HG03354 (cell line): ENCODE measurements around the gene SLC35C1.
A peak's percentile ranks its signal among the peaks of the same experiment; 100 is the strongest.
"Not testable (repeated sequence)": the region's sequence is repeated elsewhere in the genome, so short reads cannot be mapped to it uniquely, and the experiment has no call there.

Experiments
- ATAC-seq: cut with Tn5 transposase; IDR thresholded peaks from one replicate; pipeline ENCODE4 v1.9.1; 2021; ENCODE audit warnings: mild to moderate bottlenecking; ENCODE audit not compliant: unreplicated experiment, poor library complexity, severe bottlenecking

Gene SLC35C1

DNA sequence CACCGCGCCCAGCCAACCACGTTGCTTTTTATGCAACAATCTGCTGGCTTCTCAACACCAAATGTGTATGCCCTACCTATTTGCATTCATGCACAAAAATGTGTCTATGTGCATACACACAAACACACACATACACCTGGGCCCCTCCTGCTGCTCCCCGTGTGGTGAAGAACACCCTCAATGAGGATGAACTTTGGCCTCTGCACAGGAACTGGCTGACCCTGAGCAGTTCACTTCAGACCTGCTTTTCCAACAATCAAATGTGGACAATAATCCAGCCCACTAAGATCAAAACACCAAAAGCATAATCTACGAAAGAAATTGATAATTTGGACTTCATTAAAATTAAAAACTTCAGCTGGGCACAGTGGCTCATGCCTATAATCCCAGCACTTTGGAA lies 25.3 kb upstream of the SLC35C1 start:
- ATAC-seq = no peak

DNA sequence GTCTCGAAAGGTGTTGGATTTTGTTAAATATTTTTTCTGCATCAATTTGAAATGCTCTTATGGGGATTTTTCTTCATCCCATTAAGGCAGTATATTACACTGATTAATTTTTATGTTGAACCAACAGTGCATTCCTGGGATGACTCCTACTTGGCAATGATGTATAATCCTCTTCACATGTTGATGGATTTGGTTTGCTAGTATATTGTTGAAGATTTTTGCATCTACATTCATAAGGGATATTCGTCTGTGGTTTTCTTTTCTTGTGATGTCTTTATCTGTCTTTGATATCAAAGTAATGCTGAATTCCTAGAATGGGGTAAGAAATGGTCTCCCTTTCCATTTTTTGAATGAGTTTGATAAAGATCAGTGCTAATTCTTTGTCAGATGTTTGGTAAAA lies 18.7 kb upstream of the SLC35C1 start:
- no peak for ATAC-seq

- ATAC-seq = no peak
Measured at GRCh38 chr11:45788887-45789286, 16.1 kb upstream of the SLC35C1 start.

GRCh38 chr11:45791524-45791923 lies 13.4 kb upstream of the SLC35C1 start:
- ATAC-seq = no peak

- ATAC-seq = no peak
Measured at GRCh38 chr11:45794169-45794568, 10.8 kb upstream of the SLC35C1 start.

- ATAC-seq = no peak
Measured at GRCh38 chr11:45795379-45795778, 9.6 kb upstream of the SLC35C1 start.

- no peak for ATAC-seq
Measured at GRCh38 chr11:45796461-45796861, 8.5 kb upstream of the SLC35C1 start.

- ATAC-seq = no peak
Measured at GRCh38 chr11:45798793-45799441, 6.0 kb upstream of the SLC35C1 start.

DNA sequence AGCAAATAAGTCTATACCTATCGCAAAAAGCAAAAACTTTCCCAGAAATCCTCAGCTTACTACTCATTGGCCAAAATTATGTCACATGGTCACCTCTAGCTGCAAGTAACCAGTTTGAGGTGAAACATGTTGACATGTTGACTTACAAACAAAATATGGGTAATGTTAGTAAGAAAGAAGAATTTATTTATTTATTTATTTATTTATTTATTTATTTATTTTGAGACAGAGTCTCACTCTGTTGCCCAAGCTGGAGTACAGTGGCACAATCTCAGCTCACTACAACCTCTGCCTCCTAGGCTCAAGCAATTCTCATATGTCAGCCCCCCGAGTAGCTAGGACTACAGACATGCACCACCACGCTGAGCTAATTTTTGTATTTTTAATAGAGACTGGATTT lies 5.4 kb upstream of the SLC35C1 start:
- ATAC-seq = no peak

DNA sequence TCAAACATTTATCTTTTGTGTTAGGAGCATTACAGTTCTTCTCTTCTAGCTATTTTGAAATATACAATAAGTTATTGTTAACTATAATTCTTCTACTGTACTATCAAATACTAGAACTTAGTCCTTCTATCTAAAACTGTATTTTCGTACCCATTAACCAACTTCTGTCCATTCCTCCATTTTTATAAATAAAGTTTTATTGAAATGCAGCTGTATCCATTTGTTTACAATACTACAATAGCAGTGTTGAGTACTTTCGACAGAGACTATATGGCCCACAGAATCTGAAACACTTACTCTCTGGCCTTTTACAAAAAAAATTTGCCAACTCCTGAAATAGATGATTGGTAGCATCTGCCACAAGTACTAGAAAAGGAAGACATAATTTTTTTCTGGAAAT lies 4.7 kb upstream of the SLC35C1 start:
- no peak for ATAC-seq

- no peak for ATAC-seq
Measured at GRCh38 chr11:45801723-45802315, 3.1 kb upstream of the SLC35C1 start.

DNA sequence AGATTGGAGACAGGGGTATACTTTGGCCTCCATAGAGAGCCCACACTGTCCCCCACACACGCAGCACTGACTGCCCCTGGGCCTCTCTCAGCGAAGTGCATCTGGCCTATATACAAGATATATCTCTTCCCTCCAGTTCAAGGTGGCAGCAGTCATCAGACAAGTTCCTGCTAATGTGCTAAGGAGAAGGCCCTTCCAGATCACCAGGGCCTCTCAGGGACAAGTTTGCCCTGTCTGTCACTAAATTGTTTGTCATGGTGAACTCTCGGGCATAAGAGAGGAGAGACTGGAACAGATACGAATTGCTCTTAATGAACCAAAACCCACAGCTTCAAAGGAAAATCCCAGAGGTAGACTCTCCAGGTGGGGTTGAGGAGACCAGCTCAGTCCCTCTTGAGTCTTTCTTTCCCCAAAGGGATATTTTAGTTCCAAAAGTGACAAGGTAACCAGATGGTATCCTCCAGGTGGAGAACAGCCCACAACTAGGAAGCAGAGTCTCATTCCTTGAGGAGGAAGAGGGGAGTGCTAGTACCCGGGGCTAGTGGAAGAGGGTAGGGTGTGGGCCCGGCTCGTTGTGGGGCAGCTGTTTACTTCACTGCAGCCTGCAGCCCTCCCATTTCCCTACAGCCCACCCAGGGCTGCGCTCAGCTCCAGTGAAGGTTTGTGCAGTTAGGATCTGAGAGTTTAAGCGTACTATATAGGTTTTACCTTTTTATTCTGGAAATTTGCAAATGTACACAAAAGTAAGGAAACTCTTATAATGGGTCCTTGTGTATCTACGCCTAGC lies 2.2 kb upstream of the SLC35C1 start:
- ATAC-seq = no peak

DNA sequence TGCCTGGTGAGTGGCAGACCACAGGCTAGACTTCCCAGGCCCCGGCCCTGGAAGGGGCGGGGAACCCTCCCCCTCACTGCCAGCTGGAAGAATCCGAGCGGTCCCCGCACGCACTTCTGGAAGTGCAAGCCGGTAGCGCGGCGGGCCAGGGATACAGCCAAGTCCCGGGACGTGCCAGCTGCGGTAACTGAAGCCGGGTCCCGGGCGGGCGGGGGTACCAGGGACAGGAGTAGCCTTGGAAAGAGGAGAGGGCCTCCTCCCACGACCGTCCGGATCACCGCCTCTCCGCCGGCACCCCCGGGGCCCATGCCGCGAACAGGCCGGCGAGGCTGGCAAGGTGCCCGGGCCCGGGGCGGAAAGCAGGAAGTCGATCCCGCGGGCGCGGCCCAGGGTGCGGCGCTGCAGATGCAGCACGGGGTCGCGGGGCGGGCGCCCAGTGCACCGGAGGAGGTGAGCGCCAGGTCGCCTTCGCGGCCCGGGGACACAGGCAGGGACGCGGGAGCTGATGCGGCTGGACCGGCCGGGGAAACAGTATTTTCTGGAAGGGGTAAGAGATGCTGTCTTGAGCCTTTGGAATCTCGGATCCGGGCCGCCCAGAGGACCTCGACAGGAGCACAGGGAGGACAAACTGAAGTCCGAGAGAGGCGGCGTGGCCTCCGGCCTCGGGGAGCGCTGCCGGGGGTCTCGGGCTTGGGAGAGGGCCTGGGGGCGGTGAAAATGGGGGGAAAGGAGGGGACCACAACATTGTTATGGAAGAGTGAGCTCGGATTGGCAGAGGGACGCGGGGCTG lies 783 bp upstream of the SLC35C1 start:
- ATAC-seq = peak; percentile 28

DNA sequence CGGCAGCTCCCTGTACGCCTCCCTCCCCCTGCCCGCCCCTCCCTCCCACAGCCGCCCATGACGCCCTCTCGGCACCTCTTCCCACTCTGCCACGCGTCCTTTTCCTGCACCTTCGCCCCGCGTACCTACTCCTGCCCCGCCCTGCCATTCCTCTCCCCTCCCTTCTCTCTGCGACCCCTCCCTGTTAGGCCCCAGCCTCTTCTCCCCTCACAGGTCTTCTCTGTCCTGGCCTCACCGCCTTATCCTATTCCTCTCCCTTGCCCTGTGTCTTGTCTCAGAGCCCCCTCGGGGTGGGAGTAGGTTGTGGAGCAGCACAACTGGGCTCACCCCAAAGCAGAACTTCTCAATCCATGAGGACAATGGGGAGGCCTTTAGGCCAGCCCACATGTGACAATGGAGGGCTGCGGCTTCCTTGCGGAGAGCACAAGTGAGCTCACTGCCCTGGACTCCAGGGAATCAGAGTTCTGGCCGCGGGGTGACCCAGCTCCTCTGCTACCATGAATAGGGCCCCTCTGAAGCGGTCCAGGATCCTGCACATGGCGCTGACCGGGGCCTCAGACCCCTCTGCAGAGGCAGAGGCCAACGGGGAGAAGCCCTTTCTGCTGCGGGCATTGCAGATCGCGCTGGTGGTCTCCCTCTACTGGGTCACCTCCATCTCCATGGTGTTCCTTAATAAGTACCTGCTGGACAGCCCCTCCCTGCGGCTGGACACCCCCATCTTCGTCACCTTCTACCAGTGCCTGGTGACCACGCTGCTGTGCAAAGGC lies 539 bp downstream of the SLC35C1 start:
- ATAC-seq = peak; percentile 46

DNA sequence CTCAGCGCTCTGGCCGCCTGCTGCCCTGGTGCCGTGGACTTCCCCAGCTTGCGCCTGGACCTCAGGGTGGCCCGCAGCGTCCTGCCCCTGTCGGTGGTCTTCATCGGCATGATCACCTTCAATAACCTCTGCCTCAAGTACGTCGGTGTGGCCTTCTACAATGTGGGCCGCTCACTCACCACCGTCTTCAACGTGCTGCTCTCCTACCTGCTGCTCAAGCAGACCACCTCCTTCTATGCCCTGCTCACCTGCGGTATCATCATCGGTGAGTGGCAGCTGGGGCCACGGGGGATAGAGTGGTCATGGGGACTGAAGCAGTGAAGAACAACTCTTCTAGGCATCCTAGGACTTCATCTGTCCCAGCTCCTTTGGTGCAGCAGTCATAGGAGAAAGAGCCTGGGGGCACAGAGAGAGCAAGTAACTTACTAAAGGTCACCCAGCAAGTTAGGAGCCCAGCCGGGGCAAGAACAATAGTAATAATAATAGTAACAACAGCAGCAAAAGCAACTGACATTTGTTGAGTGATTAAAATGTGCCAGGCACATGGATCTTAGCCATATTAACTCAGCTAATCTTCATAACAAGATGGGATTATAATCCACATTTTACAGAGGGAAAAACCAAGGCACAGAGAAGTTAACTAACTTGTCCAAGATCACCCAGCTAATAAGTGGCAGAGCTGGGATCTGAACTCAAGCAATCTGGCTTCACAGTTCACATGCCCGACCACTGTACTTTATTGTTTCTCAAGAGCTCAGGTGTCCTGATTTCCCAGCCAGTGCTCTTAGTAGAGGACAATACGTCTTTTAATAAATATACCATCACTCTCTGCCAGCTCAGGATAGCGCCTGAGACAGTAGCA lies 1.4 kb downstream of the SLC35C1 start:
- no peak for ATAC-seq

DNA sequence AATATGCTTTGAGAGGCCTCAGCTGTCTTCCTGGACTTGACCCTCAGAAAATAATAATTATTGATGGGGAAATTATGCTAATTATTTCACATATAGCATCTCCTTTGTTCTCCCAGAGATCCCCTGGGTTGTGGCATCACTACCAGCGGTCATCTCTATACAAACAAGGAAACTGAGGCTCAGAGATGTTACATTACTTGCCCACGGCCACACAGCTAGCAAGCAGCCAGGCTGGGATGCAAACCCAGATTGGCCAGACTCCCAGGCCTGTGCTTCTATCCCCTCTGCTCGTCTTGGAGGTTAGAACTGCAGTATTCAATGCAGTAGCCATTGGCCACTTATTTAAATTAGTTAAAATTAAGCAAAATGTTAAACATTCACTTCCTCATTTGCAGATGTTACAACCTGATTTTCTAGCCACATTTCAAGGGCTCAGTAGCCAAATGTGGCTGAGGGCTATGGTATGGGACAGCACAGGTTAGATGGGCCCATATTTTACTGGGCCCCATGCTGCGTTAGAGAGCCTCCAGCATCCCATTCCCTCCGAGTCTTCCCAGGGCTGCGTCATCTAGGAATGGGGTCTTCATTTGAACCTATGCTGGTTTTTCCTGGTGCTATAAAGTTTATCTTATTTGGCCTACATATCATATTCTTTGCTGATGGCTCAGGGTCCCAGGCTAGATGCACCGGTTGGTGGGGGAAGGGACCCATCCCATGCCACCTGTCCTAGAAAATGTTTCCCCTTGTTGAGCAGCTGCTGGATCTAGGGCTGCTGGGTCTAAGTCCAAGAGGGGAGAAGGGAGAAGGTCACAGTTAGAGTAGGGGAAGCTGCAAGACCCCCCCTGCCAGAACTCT lies 2.2 kb downstream of the SLC35C1 start:
- no peak for ATAC-seq

DNA sequence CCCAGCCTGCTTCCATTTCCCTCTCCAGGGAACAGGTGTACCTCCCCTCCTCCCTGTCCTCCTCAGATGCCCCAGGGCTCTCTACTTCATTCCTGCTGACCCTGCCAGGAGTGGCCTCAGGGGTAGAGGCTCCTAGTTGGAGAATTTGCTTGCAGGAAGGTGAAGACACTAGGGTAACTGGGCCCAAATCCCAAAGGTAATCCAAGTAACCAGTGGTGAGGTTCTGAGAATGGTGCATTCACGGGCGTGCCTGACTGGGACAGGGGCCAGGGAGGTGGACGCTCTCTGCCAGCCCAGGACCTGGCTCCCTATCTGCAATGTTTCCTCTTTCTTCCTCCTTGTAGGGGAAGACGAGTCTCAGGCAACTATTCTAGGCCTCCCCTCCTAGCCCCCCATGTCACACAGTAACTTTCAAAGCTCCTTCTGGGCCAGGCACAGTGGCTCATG lies 2.9 kb downstream of the SLC35C1 start:
- no peak for ATAC-seq

GRCh38 chr11:45808427-45808826 lies 3.5 kb downstream of the SLC35C1 start:
- ATAC-seq = not testable (repeated sequence)
